Left lung (tissue), 10 donors: ENCODE measurements around the gene ME3. TPM values are rescaled to one million over a fixed set of nuclear protein-coding genes. Genes with fewer than 3 reads are reported as not detected.

Experiments used
- ATAC-seq: fragments of 200-7000 bp; cut with Tn5 transposase; one replicate; pipeline ENCODE4 v1.9.1; 2020; ENCODE audit warnings: moderate library complexity
- DNase-seq, 4 donors: peaks; one replicate each; pipeline ENCODE4 v3.0.0-alpha.2; 2013 to 2020
- H3K27ac ChIP-seq, 2 donors: fragments of 200-600 bp; sonication (generic) in 1 of 2; one replicate each; pipeline versions ENCODE4 v1.5.0 to v1.8.0; 2020 to 2021
- H3K27me3 ChIP-seq, 2 donors: fragments of 200-600 bp; sonication (generic) in 1 of 2; one replicate each; pipeline versions ENCODE4 v1.5.0 to v1.8.0; 2020 to 2021
- H3K36me3 ChIP-seq, 2 donors: fragments of 200-600 bp; sonication (generic) in 1 of 2; one replicate each; pipeline versions ENCODE4 v1.5.0 to v1.8.0; 2020 to 2021
- H3K4me1 ChIP-seq, 2 donors: fragments of 200-600 bp; one replicate each; pipeline ENCODE4 v1.8.0; 2021
- H3K4me3 ChIP-seq, 2 donors: fragments of 200-600 bp; sonication (generic) in 1 of 2; one replicate each; pipeline versions ENCODE4 v1.5.0 to v1.8.0; 2020 to 2021; ENCODE audit warnings: mild to moderate bottlenecking in 1 of 2
- H3K9me3 ChIP-seq, 2 donors: fragments of 200-600 bp; sonication (generic) in 1 of 2; one replicate each; pipeline versions ENCODE4 v1.5.0 to v1.8.0; 2020 to 2021
- intact Hi-C, 2 donors: fragments of 100-400 bp; cut with DNase I; formaldehyde crosslinking; loops; one replicate each; pipeline versions ENCODE4 v1.11.2 to v1.14.2; 2022
- polyA plus RNA-seq, 6 donors: library from polyadenylated mRNA; unstranded; fragments of 120-200 nt; gene quantifications; one replicate each; pipeline ENCODE4 v1.2.1, GENCODE V29; 2013; ENCODE audit not compliant: insufficient read length in 6 of 6
- total RNA-seq, 2 donors: library from RNA; stranded (reverse); fragmentation: NEBNext Ultra II Directional; extraction: Animal tissue kit (Norgen Biotek cat#: 25700); gene quantifications; one replicate each; pipeline ENCODE4 v1.2.1, GENCODE V29; 2021
- TF ChIP-seq, protein P1 (sequence below), 2 donors: fragments of 200-600 bp; sonication (generic) in 1 of 2; IDR thresholded peaks; one replicate each; pipeline versions ENCODE4 v1.5.0 to v1.8.0; 2021; ENCODE audit warnings: antibody characterized with exemption in 2 of 2
- donor health status: DM: no; HTN: yes; CAD: no.
- donor health status: DM: no; HTN: no; CAD: no.

Gene ME3
- total and polyA plus RNA-seq, 8 donors: 21.6 to 44.6 (median 30.5) TPM

GRCh38 chr11:86449993-86450629 lies 222.3 kb downstream of the ME3 start:
- intact Hi-C loops: loop anchor here in 1 of 2 donors (10.0 kb wide), 1 partner anchor 165 kb away; no protein-coding TSS in a partner anchor
- no peak for ATAC-seq
- no peaks in the 10 kb centered on the region for H3K9me3 ChIP-seq

GRCh38 chr11:86447763-86448480 lies 224.5 kb downstream of the ME3 start:
- peaks cover 0 to 10% of the 10 kb centered on the region in 2 donors for H3K36me3 ChIP-seq
- TF ChIP-seq, protein P1, sequence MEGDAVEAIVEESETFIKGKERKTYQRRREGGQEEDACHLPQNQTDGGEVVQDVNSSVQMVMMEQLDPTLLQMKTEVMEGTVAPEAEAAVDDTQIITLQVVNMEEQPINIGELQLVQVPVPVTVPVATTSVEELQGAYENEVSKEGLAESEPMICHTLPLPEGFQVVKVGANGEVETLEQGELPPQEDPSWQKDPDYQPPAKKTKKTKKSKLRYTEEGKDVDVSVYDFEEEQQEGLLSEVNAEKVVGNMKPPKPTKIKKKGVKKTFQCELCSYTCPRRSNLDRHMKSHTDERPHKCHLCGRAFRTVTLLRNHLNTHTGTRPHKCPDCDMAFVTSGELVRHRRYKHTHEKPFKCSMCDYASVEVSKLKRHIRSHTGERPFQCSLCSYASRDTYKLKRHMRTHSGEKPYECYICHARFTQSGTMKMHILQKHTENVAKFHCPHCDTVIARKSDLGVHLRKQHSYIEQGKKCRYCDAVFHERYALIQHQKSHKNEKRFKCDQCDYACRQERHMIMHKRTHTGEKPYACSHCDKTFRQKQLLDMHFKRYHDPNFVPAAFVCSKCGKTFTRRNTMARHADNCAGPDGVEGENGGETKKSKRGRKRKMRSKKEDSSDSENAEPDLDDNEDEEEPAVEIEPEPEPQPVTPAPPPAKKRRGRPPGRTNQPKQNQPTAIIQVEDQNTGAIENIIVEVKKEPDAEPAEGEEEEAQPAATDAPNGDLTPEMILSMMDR (IDR thresholded peaks at IDR 0.05): no peak
- no peak overlapping the region for H3K4me3 ChIP-seq
- no peak for ATAC-seq
- intact Hi-C loops: no loop called here
- H3K9me3 ChIP-seq: no peaks in the 10 kb centered on the region
- no peak for DNase-seq
- H3K27me3 ChIP-seq: no peaks in the 10 kb centered on the region
- H3K4me1 ChIP-seq: no peaks in the 10 kb centered on the region
- no peak overlapping the region for H3K27ac ChIP-seq

More at GRCh38 chr11:86449993-86450629, 222.3 kb downstream of the ME3 start:
- DNase-seq: peak in 1 of 4 donors; percentile 37
- Histone ChIP-seq H3K27me3 (no peaks in the 10 kb centered on the region), H3K27ac (no peak overlapping the region), H3K4me1 (no peaks in the 10 kb centered on the region), H3K4me3 (no peak overlapping the region), H3K36me3 (peaks cover 0 to 10% of the 10 kb centered on the region in 2 donors)
- TF ChIP-seq, protein P1 (IDR thresholded peaks at IDR 0.05): no peak

DNA sequence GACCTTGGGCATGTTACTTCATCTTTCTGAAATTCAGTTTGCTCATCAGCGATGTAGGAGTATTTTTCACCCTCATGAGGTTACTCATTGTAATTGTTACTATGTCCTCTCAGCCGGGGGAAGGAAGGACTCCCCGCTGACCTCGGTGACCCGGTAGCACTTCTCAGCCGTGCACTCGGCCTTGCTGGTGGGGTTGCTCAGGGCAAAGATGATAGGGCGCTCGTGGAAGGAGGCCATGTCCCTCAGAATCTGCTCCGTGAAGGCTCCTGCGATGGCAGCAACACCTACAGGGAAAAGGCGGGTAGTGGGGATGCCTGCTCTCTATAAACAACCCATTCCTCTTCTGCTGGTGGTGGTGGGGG lies 225.5 kb downstream of the ME3 start:
- Histone ChIP-seq H3K27ac (no peak overlapping the region), H3K4me1 (no peaks in the 10 kb centered on the region), H3K27me3 (no peaks in the 10 kb centered on the region), H3K36me3 (peaks cover 0 to 10% of the 10 kb centered on the region in 2 donors), H3K9me3 (no peaks in the 10 kb centered on the region), H3K4me3 (no peak overlapping the region)
- TF ChIP-seq, protein P1 (IDR thresholded peaks at IDR 0.05): no peak
- intact Hi-C loops: no loop called here
- peak in 1 of 4 donors; percentile 40 for DNase-seq
- no peak for ATAC-seq

GRCh38 chr11:86446163-86446923 lies 226.1 kb downstream of the ME3 start:
- intact Hi-C loops: no loop called here
- Histone ChIP-seq H3K27ac (no peak overlapping the region), H3K9me3 (no peaks in the 10 kb centered on the region), H3K4me1 (no peaks in the 10 kb centered on the region), H3K4me3 (no peak overlapping the region), H3K36me3 (peaks cover 0 to 10% of the 10 kb centered on the region in 2 donors), H3K27me3 (no peaks in the 10 kb centered on the region)
- ATAC-seq: no peak
- TF ChIP-seq, protein P1 (IDR thresholded peaks at IDR 0.05): no peak
- peak in 1 of 4 donors; percentile 51 for DNase-seq

DNA sequence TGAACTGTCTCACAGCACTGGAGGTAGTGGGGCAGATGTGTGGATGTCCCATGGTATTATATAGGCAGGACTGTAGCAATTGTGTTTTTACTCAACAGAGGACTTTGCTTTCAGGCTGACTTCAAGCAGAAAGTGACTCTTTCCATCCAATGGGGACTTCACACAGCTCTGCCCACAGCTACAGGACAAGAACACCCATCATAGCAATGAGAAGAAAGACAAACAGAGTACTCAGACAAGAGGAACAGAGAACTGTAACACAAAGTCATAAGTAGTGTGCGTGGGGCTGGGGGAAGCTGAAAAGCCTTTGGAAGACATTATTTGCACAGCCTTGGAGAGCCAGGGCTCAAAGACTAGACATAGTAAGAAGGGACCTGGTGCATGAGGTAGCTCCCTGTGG lies 227.4 kb downstream of the ME3 start:
- Histone ChIP-seq H3K4me1 (no peaks in the 10 kb centered on the region), H3K27ac (no peak overlapping the region), H3K4me3 (no peak overlapping the region), H3K9me3 (no peaks in the 10 kb centered on the region), H3K27me3 (no peaks in the 10 kb centered on the region), H3K36me3 (peaks cover 0 to 10% of the 10 kb centered on the region in 2 donors)
- intact Hi-C loops: no loop called here
- no peak for DNase-seq
- TF ChIP-seq, protein P1 (IDR thresholded peaks at IDR 0.05): no peak
- no peak for ATAC-seq
